Measurements from ENCODE around the gene ANKRD30A. TPM values are rescaled to one million over a fixed set of nuclear protein-coding genes. Genes with fewer than 3 reads are reported as not detected.
"Not testable (repeated sequence)": the region's sequence is repeated elsewhere in the genome, so short reads cannot be mapped to it uniquely, and the experiment has no call there.

ANKRD30A gene
- polyA plus RNA-seq, 1 of the 3 experiments (the other 2 are of a cell fraction), result not detected

DNA sequence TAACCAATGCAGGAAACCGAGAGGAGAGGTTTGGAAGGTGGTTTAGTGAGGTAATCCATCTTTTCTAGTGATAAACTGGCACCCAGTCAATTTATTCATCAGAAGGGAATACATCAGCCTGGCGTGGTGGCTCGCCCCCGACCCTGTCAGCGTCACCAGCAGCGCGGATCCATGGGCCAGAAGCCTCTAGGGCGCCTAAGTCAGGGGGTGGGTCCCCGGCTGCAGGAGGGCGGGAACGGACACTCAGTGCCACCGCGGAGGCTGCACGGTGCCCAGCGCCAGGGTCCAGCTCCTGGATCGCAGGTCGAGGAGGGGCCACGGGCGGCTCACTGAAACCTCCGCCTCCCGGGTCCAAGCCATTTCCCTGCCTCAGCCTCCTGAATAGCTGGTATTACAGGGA, 866 bp upstream of the ANKRD30A start (continued):
- no peak for TF ChIP-seq USF1 (IDR thresholded peaks at IDR 0.05; ENCODE audit: borderline replicate concordance, low read depth)

- POLR2A ChIA-PET, result no interaction called here
- Histone ChIP-seq H3K4me3 (ENCODE audit: low read depth in 2 of 2, low read length in 1 of 2) (no peak overlapping the region), H3F3A (replicated peaks; ENCODE audit: insufficient read depth) (no peaks in the 10 kb centered on the region), H3K4me1 (ENCODE audit: control insufficient read depth in 1 of 2, insufficient read depth in 2 of 2, low read depth in 1 of 2, low read length in 1 of 2) (no peaks in the 10 kb centered on the region; a peak in 1 of 4 replicates), H3K4me2 (no peak overlapping the region), H3K79me2 (ENCODE audit: insufficient read depth) (no peaks in the 10 kb centered on the region), H3K27ac (ENCODE audit: low read depth in 2 of 2, low read length in 1 of 2) (no peak overlapping the region), H3K9me2 (no peaks in the 10 kb centered on the region), H4K20me1 (ENCODE audit: insufficient read depth) (no peaks in the 10 kb centered on the region), H3K36me3 (replicated peaks in 1 of 2; ENCODE audit: control insufficient read depth in 1 of 2, insufficient read depth in 2 of 2, low read length in 1 of 2) (no peaks in the 10 kb centered on the region), H3K9me3 (no peaks in the 10 kb centered on the region), H2AFZ (ENCODE audit: low read depth) (no peak overlapping the region), H3K9ac (no peak overlapping the region), H3K27me3 (ENCODE audit: insufficient read depth) (no peaks in the 10 kb centered on the region)
- DNase-seq, result peak; percentile 2
- WGBS (ENCODE audit: low lambda C conversion rate), result 66% methylated on average over 12 of the region's 12 CpGs
- TF ChIP-seq TCF12 (IDR thresholded peaks at IDR 0.05) (no peak), JUND (IDR thresholded peaks at IDR 0.05) (no peak)
- CTCF ChIA-PET, result no interaction called here
These were observed 523 bp downstream of the ANKRD30A start for GRCh38 chr10:37125921-37126320.

DNA sequence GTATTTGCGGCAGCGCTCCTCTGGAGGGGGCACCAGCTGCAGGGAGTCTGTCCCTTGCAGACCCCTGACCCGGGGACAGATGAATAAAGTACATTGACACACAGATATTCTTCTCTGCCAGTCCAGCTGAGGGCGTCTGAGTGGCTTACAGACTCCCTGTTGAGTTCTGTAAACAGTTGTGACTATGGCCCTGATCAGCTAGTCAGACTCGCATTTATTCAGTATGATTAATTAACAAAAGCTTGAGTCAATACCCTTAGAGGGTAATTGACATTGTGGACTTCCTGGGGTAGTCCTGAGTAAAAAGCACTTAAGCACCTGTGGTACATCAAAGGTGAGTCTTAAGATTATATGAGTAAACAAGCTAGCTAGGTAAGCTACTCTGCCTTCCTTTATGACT, 21.0 kb downstream of the ANKRD30A start:
- H3K36me3 ChIP-seq (replicated peaks in 1 of 2; ENCODE audit: control insufficient read depth in 1 of 2, insufficient read depth in 2 of 2, low read length in 1 of 2), result no peaks in the 10 kb centered on the region
- no peaks in the 10 kb centered on the region for H3K4me1 ChIP-seq (ENCODE audit: control insufficient read depth in 1 of 2, insufficient read depth in 2 of 2, low read depth in 1 of 2, low read length in 1 of 2)
- 6% methylated on average over 5 of the region's 5 CpGs for WGBS (ENCODE audit: low lambda C conversion rate)
- H4K20me1 ChIP-seq (ENCODE audit: insufficient read depth), result no peaks in the 10 kb centered on the region
- H3K27ac ChIP-seq (ENCODE audit: low read depth in 2 of 2, low read length in 1 of 2), result no peak overlapping the region
- no peaks in the 10 kb centered on the region for H3K9me3 ChIP-seq
- TF ChIP-seq TAF1 (IDR thresholded peaks at IDR 0.05; ENCODE audit: borderline replicate concordance, low read depth, low read length) (no peak), TCF12 (IDR thresholded peaks at IDR 0.05) (no peak), FOXM1 (IDR thresholded peaks at IDR 0.05; ENCODE audit: low read depth) (no peak)
- H3F3A ChIP-seq (replicated peaks; ENCODE audit: insufficient read depth), result no peaks in the 10 kb centered on the region
- H3K79me2 ChIP-seq (ENCODE audit: insufficient read depth), result no peaks in the 10 kb centered on the region
- no peak for DNase-seq
- CTCF ChIA-PET, result no interaction called here
- POLR2A ChIA-PET, result no interaction called here
- H3K9me2 ChIP-seq, result no peaks in the 10 kb centered on the region
- H3K4me3 ChIP-seq (ENCODE audit: low read depth in 2 of 2, low read length in 1 of 2), result no peak overlapping the region
- H3K27me3 ChIP-seq (ENCODE audit: insufficient read depth), result no peaks in the 10 kb centered on the region
- H2AFZ ChIP-seq (ENCODE audit: low read depth), result no peak overlapping the region
- no peak overlapping the region for H3K4me2 ChIP-seq
- H3K9ac ChIP-seq, result no peak overlapping the region

DNA sequence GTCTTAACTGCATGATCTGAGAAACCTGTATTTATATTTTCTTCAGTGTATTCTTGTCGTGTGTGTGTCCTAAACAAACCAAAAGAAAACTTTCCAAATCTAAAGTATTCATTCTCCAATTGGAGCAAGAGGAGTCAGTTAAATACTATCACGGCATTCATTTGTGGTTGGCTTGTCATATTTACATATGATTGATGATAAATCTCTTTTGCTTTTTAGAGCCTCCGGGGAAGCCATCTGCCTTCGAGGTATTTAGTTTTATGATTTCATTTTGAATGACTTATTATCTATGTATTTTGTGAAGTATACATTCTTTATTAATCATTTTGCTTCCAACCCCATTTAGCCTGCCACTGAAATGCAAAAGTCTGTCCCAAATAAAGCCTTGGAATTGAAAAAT, 37.0 kb downstream of the ANKRD30A start:
- H3K4me1 ChIP-seq (ENCODE audit: control insufficient read depth in 1 of 2, insufficient read depth in 2 of 2, low read depth in 1 of 2, low read length in 1 of 2); H3F3A ChIP-seq (replicated peaks; ENCODE audit: insufficient read depth); H4K20me1 ChIP-seq (ENCODE audit: insufficient read depth); H3K4me2 ChIP-seq; H3K9ac ChIP-seq; H3K36me3 ChIP-seq (replicated peaks in 1 of 2; ENCODE audit: control insufficient read depth in 1 of 2, insufficient read depth in 2 of 2, low read length in 1 of 2); H3K4me3 ChIP-seq (ENCODE audit: low read depth in 2 of 2, low read length in 1 of 2); H3K9me2 ChIP-seq; H3K9me3 ChIP-seq; CTCF ChIA-PET; H2AFZ ChIP-seq (ENCODE audit: low read depth); DNase-seq; POLR2A ChIA-PET; H3K27me3 ChIP-seq (ENCODE audit: insufficient read depth); H3K79me2 ChIP-seq (ENCODE audit: insufficient read depth); H3K27ac ChIP-seq (ENCODE audit: low read depth in 2 of 2, low read length in 1 of 2): not testable (repeated sequence)
- 8% methylated on average over 4 of the region's 4 CpGs for WGBS (ENCODE audit: low lambda C conversion rate)

DNA sequence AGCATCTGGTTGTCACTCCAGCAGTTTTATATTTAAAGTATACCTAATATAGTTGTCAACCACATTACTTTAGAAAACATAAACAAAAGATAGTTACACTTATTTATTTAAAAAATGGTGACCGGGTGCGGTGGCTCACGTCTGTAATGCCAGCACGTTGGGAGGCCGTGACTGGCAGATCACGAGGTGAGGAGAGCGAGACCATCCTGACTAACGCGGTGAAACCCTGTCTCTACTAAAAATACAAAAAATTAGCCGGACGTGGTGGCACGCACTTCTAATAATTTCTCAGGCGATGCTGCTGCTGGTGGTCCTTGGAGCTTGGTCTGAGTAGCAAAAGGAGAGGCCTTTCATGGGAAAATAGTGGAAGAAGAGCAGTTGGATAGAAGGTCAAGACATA, 46.5 kb downstream of the ANKRD30A start:
- CTCF ChIA-PET; H4K20me1 ChIP-seq (ENCODE audit: insufficient read depth); H3K4me2 ChIP-seq; H2AFZ ChIP-seq (ENCODE audit: low read depth); H3F3A ChIP-seq (replicated peaks; ENCODE audit: insufficient read depth); H3K27me3 ChIP-seq (ENCODE audit: insufficient read depth); POLR2A ChIA-PET; H3K36me3 ChIP-seq (replicated peaks in 1 of 2; ENCODE audit: control insufficient read depth in 1 of 2, insufficient read depth in 2 of 2, low read length in 1 of 2); H3K9me2 ChIP-seq; H3K79me2 ChIP-seq (ENCODE audit: insufficient read depth); H3K9me3 ChIP-seq; H3K9ac ChIP-seq; H3K4me1 ChIP-seq (ENCODE audit: control insufficient read depth in 1 of 2, insufficient read depth in 2 of 2, low read depth in 1 of 2, low read length in 1 of 2); DNase-seq; H3K4me3 ChIP-seq (ENCODE audit: low read depth in 2 of 2, low read length in 1 of 2); H3K27ac ChIP-seq (ENCODE audit: low read depth in 2 of 2, low read length in 1 of 2): not testable (repeated sequence)
- WGBS (ENCODE audit: low lambda C conversion rate), result 29% methylated on average over 6 of the region's 13 CpGs

GRCh38 chr10:37178296-37178695, 52.9 kb downstream of the ANKRD30A start:
- H3K4me2 ChIP-seq; H3K4me1 ChIP-seq (ENCODE audit: control insufficient read depth in 1 of 2, insufficient read depth in 2 of 2, low read depth in 1 of 2, low read length in 1 of 2); H2AFZ ChIP-seq (ENCODE audit: low read depth); DNase-seq; H3F3A ChIP-seq (replicated peaks; ENCODE audit: insufficient read depth); H4K20me1 ChIP-seq (ENCODE audit: insufficient read depth); POLR2A ChIA-PET; H3K9me3 ChIP-seq; H3K9me2 ChIP-seq; H3K79me2 ChIP-seq (ENCODE audit: insufficient read depth); H3K9ac ChIP-seq; H3K4me3 ChIP-seq (ENCODE audit: low read depth in 2 of 2, low read length in 1 of 2); H3K36me3 ChIP-seq (replicated peaks in 1 of 2; ENCODE audit: control insufficient read depth in 1 of 2, insufficient read depth in 2 of 2, low read length in 1 of 2); H3K27ac ChIP-seq (ENCODE audit: low read depth in 2 of 2, low read length in 1 of 2); CTCF ChIA-PET; H3K27me3 ChIP-seq (ENCODE audit: insufficient read depth): not testable (repeated sequence)
- WGBS (ENCODE audit: low lambda C conversion rate), result 6% methylated on average over 4 of the region's 4 CpGs

DNA sequence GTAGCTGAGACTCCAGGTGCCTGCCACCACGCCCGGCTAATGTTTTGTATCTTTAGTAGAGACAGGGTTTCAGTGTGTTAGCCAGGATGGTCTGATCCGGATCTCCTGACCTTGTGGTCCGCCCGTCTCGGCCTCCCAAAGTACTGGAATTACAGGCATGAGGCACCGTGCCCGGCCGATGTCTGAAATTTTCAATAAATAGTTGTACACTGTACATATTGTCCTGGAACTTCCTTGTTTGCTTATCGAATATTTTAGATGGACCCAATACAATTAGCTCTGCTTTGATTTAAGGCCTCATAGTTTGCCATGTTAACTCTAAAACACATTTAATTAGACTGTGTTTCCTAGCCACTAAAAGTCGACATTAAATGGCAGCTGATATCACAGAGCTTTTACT, 57.3 kb downstream of the ANKRD30A start:
- H3K4me3 ChIP-seq (ENCODE audit: low read depth in 2 of 2, low read length in 1 of 2); POLR2A ChIA-PET; H3K79me2 ChIP-seq (ENCODE audit: insufficient read depth); H4K20me1 ChIP-seq (ENCODE audit: insufficient read depth); CTCF ChIA-PET; H3K36me3 ChIP-seq (replicated peaks in 1 of 2; ENCODE audit: control insufficient read depth in 1 of 2, insufficient read depth in 2 of 2, low read length in 1 of 2); DNase-seq; H3K9ac ChIP-seq; H3K4me1 ChIP-seq (ENCODE audit: control insufficient read depth in 1 of 2, insufficient read depth in 2 of 2, low read depth in 1 of 2, low read length in 1 of 2); H3K9me3 ChIP-seq; H3K27me3 ChIP-seq (ENCODE audit: insufficient read depth); H2AFZ ChIP-seq (ENCODE audit: low read depth); H3F3A ChIP-seq (replicated peaks; ENCODE audit: insufficient read depth); H3K27ac ChIP-seq (ENCODE audit: low read depth in 2 of 2, low read length in 1 of 2); H3K4me2 ChIP-seq; H3K9me2 ChIP-seq: not testable (repeated sequence)
- 2% methylated on average over 5 of the region's 11 CpGs for WGBS (ENCODE audit: low lambda C conversion rate)
